ENCODE results near the gene FBH1.

Gene FBH1

GRCh38 chr10:5968681-5969453, 78.8 kb downstream of the FBH1 start:
- DNase-seq (ENCODE audit: low read depth, low spot score) = no peak
- H3K4me3 ChIP-seq (ENCODE audit: low read length) = no peak overlapping the region

GRCh38 chr10:5970066-5970465, 80.0 kb downstream of the FBH1 start:
- H3K4me3 ChIP-seq (ENCODE audit: low read length) = no peak overlapping the region
- DNase-seq (ENCODE audit: low read depth, low spot score) = no peak

GRCh38 chr10:5970527-5970926, 80.5 kb downstream of the FBH1 start:
- DNase-seq (ENCODE audit: low read depth, low spot score) = no peak
- no peak overlapping the region for H3K4me3 ChIP-seq (ENCODE audit: low read length)

GRCh38 chr10:5971315-5971832, 81.3 kb downstream of the FBH1 start:
- DNase-seq (ENCODE audit: low read depth, low spot score) = no peak
- H3K4me3 ChIP-seq (ENCODE audit: low read length) = no peak overlapping the region

DNA sequence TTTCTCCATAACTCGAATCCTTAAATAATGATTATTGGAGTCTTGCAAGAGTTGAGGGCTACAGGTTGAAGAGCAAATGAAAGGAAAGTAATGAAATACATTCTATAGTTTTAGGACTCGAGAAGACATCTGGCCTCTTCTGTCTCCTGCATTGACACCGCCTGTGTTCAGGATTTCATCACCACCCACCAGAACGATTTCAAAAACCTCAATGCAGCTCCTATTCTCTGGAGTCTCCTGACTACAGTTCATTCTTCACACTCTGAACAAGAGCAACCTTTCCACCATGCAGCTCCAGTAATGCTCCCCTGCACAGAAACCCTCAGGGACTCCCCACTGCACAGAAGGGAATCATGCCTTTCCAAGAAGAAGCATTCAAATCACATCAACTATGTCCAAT, 81.8 kb downstream of the FBH1 start:
- H3K4me3 ChIP-seq (ENCODE audit: low read length) = no peak overlapping the region
- no peak for DNase-seq (ENCODE audit: low read depth, low spot score)

- DNase-seq (ENCODE audit: low read depth, low spot score) = no peak
- H3K4me3 ChIP-seq (ENCODE audit: low read length) = no peak overlapping the region
Measured at GRCh38 chr10:5973069-5973468, 83.0 kb downstream of the FBH1 start.

DNA sequence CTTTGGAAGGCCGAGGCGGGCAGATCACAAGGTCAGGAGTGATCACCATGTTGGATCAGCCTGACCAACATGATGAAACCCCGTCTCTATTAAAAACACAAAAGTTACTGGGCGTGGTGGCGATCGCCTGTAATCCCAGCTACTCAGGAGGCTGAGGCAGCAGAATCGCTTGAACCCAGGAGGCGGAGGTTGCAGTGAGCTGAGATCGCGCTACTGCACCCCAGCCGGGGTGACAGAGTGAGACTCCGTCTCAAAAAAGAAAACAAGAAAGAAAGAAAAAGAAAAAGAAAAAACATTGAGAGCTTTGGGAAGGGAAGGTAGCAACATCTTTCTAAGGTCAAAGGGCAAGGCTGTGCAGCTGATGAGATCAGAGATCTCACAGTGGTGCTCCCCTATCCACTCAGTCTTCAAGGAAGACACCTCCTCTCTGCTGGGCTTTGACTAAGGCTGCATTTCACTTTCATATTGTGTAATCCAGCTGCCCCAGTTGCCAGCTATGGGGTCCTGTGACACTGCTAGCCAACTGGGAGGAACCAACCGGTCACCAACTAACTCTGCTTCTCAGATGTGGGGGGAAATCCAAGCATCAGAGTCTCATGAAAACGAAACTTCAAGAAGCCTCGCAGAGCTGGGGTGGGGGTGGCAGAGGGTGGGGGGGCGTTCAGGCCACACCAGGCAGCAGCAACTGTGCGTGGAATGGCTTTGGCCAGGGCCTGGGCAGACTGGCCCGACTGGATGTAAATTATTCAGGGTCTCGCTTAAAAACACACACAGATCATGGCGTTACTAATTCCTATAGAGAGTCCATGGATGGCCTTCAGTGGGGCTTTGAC, 85.8 kb downstream of the FBH1 start:
- H3K4me3 ChIP-seq (ENCODE audit: low read length) = no peak overlapping the region
- DNase-seq (ENCODE audit: low read depth, low spot score) = no peak

DNA sequence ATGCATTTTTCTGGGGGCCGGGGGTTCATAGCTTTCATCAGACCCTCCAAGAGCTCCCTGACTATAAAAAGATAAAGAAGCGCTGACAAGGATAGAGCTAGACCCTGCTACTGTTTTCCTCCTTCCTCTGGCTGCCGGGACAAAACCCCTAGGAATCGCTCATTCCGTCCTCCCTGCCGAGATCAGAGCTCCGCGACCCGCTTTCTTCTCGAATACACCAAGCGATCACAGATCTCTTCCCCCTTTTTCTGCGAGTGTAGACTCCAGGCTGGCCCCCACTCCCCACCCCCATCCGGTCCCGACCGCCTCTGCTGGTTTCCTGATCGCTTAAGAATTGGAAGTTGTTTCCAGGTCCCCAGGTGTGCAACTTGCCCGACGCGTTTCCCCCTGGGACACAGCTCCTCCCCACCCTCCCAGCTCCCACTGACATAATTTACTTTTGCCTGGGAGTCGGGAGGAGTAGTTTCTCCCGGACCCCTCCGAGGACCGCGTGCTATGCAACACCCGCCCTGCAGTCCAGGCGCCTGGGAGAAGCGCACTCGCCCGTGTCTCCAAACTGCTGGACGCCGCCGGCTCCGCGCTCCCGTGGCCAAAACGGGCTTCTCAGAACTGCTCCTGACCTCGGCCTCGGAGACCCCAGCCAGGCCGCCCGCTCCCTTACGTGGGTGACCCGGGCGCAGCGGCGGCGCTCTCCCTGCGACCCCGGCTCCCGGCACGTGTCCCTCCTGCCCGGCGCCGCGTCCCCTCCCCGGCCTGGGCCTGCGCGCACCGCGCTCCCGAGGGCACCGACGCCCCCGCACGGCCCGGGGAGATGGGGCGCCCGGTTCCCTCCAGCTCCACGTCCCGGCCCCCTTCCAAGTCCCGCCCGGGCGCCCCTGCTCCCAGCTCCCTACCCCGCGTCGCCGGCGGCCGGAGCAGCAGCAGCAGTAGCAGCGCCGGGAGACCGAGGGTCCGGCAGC, 86.7 kb downstream of the FBH1 start:
- peak overlapping the region; percentile 75 for H3K4me3 ChIP-seq (ENCODE audit: low read length)
- no peak for DNase-seq (ENCODE audit: low read depth, low spot score)

DNA sequence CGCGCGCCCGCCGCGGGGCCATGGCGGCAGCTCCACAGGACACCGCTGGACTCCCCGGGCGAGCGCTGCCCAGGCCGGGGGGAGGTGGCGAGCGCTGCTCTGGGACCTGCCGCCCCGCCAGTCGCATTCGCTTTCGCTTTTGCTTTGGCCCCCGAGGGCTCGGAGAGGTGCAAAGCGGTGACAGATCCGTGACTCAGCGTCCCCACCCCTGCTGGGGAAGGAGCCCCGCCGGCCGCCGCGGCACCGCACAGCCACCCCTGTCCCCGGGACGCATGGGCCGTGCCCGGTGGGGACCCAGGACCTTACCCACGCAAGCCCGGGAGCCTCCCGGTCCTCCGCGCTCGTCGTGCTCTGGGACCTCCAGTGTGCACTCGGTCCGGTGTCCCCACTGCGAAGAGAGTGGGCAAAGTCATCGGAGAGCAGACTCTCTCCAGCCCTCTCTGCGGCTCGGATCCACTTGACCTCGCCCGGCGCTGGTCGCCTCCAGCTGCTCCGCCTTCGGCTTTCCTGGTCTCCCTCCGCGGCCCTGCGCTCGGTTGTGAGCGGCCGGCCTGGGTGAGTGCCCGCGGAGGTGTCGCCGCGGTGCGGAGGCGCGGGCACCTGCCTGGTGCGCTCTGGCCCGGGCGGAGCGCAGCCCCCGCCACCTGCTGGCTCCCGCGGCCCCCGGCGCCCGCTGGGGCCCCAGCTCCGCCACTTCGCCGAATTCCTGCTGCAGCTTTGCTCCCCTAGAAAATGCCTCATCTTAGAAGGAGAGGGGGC, 87.6 kb downstream of the FBH1 start, which contains the start of gene IL15RA:
Gene IL15RA (minus strand): TSS at position 73 of the 759 bp plus-strand sequence. CDS start 51 bp downstream, at position 22.
- peak within 1 kb of the TSS; percentile 75 for H3K4me3 ChIP-seq (ENCODE audit: low read length)
- DNase-seq (ENCODE audit: low read depth, low spot score) = peak; percentile 32

- DNase-seq (ENCODE audit: low read depth, low spot score) = no peak
- H3K4me3 ChIP-seq (ENCODE audit: low read length) = peak overlapping the region; percentile 75
Measured at GRCh38 chr10:5978230-5978489, 88.1 kb downstream of the FBH1 start.

GRCh38 chr10:5981529-5981928, 91.5 kb downstream of the FBH1 start:
- DNase-seq (ENCODE audit: low read depth, low spot score) = no peak
- no peak overlapping the region for H3K4me3 ChIP-seq (ENCODE audit: low read length)

GRCh38 chr10:5983774-5984173, 93.7 kb downstream of the FBH1 start:
- DNase-seq (ENCODE audit: low read depth, low spot score) = no peak
- no peak overlapping the region for H3K4me3 ChIP-seq (ENCODE audit: low read length)

DNA sequence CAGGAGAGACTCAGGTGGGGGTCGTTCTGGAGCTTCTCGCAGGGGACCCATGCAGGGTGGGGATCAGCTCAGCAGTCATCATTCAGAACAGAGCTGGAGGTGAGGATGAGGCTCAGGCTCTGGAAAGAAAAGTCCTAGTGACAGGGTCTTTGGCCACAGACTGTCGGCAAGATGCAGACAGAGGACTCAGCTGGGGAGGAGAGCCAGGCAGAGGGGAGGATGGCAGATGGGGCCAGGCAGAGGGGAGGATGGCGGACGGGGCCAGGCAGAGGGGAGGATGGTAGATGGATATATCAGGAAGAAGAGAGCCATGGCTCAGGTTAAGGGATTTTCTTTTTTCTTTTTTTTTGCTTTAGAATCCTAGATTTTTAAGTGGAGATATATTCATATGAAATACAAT, 95.0 kb downstream of the FBH1 start:
- DNase-seq (ENCODE audit: low read depth, low spot score) = no peak

More for the DNA sequence above, 95.0 kb downstream of the FBH1 start:
- no peak overlapping the region for H3K4me3 ChIP-seq (ENCODE audit: low read length)

Measured in Jurkat, Clone E6-1 (cell line).